ENCODE measurements around the gene VAT1L.
"Not testable (repeated sequence)": the region's sequence is repeated elsewhere in the genome, so short reads cannot be mapped to it uniquely, and the experiment has no call there.

Gene VAT1L

GRCh38 chr16:77971306-77972061 is 183.1 kb downstream of the VAT1L start:
- Histone ChIP-seq H3K36me3 (ENCODE audit: control insufficient read depth, insufficient read depth, low read length) (no peaks in the 10 kb centered on the region; the same call in 1 of the 2 replicates), H3K27ac (ENCODE audit: low read depth, low read length) (peak overlapping the region; percentile 28; the same call in 1 of the 2 replicates), H3K9me3 (ENCODE audit: control insufficient read depth, insufficient read depth, low read depth, low read length) (no peaks in the 10 kb centered on the region), H3K4me3 (ENCODE audit: low read depth, low read length) (no peak overlapping the region), H3K4me1 (ENCODE audit: control insufficient read depth, insufficient read depth, low read length) (peaks cover 34% of the 10 kb centered on the region), H3K9ac (ENCODE audit: low read length) (peak overlapping the region; percentile 81), H3K27me3 (ENCODE audit: control insufficient read depth, insufficient read depth, low read length) (no peaks in the 10 kb centered on the region)

GRCh38 chr16:77972062-77972392 is 183.7 kb downstream of the VAT1L start:
- peak overlapping the region; percentile 81 for H3K9ac ChIP-seq (ENCODE audit: low read length)
- no peak overlapping the region for H3K4me3 ChIP-seq (ENCODE audit: low read depth, low read length)
- H3K9me3 ChIP-seq (ENCODE audit: control insufficient read depth, insufficient read depth, low read depth, low read length): no peaks in the 10 kb centered on the region
- H3K27ac ChIP-seq (ENCODE audit: low read depth, low read length): peak overlapping the region; percentile 28; the same call in 1 of the 2 replicates
- no peaks in the 10 kb centered on the region for H3K27me3 ChIP-seq (ENCODE audit: control insufficient read depth, insufficient read depth, low read length)
- H3K36me3 ChIP-seq (ENCODE audit: control insufficient read depth, insufficient read depth, low read length): peaks cover 4% of the 10 kb centered on the region
- peaks cover 30% of the 10 kb centered on the region for H3K4me1 ChIP-seq (ENCODE audit: control insufficient read depth, insufficient read depth, low read length)

DNA sequence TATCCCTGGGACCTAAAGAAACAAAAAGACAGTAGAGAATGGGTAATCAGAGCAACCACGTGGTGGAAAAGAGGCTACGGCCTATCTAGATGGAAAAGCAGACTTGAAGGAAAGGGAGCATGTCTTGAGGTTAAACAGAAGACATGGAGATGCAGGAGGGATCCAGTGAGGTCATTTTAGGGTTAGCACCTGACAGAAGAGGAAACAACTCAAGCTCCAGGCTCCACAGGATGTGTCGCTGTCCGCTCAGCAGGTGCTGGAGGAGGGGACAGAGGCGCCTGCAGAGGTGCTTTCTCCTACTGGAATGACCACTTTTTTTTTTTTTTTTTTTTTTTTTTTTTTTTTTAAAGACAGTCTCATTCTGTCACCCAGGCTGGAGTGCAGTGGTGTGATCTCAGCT is 186.5 kb downstream of the VAT1L start:
- H3K27me3 ChIP-seq (ENCODE audit: control insufficient read depth, insufficient read depth, low read length): no peaks in the 10 kb centered on the region
- no peak overlapping the region for H3K4me3 ChIP-seq (ENCODE audit: low read depth, low read length)
- peaks cover 28% of the 10 kb centered on the region for H3K36me3 ChIP-seq (ENCODE audit: control insufficient read depth, insufficient read depth, low read length)
- H3K9me3 ChIP-seq (ENCODE audit: control insufficient read depth, insufficient read depth, low read depth, low read length): no peaks in the 10 kb centered on the region
- H3K27ac ChIP-seq (ENCODE audit: low read depth, low read length): no peak overlapping the region
- peaks cover 15% of the 10 kb centered on the region for H3K4me1 ChIP-seq (ENCODE audit: control insufficient read depth, insufficient read depth, low read length)
- H3K9ac ChIP-seq (ENCODE audit: low read length): no peak overlapping the region

- Histone ChIP-seq H3K9me3 (ENCODE audit: control insufficient read depth, insufficient read depth, low read depth, low read length) (no peaks in the 10 kb centered on the region), H3K36me3 (ENCODE audit: control insufficient read depth, insufficient read depth, low read length) (peaks cover 28% of the 10 kb centered on the region), H3K4me3 (ENCODE audit: low read depth, low read length) (no peak overlapping the region), H3K27me3 (ENCODE audit: control insufficient read depth, insufficient read depth, low read length) (no peaks in the 10 kb centered on the region), H3K4me1 (ENCODE audit: control insufficient read depth, insufficient read depth, low read length) (peaks cover 14% of the 10 kb centered on the region), H3K27ac (ENCODE audit: low read depth, low read length) (no peak overlapping the region), H3K9ac (ENCODE audit: low read length) (no peak overlapping the region)
These were observed 187.6 kb downstream of the VAT1L start for GRCh38 chr16:77975942-77976341.

DNA sequence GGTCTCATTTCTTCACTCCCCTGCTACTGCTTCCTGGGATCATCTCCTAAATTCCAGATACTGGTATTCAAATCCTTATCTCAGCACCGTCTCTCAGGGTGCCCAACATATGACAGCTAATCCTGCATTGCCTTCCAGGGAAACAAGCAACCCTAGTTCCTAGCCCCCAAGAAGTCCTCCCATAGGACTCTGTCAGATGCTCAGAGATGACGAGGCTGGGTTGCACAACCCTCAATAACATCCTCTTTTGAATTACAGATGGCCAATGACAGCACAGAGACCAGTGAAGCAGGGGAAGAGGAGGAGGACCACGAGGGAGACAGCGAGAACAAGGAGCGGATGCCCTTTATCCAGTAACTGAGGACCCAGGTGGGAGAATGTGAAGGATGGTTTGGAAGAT is 189.0 kb downstream of the VAT1L start:
- Histone ChIP-seq H3K9ac (ENCODE audit: low read length) (no peak overlapping the region), H3K36me3 (ENCODE audit: control insufficient read depth, insufficient read depth, low read length) (peaks cover 28% of the 10 kb centered on the region), H3K9me3 (ENCODE audit: control insufficient read depth, insufficient read depth, low read depth, low read length) (no peaks in the 10 kb centered on the region), H3K27ac (ENCODE audit: low read depth, low read length) (no peak overlapping the region), H3K27me3 (ENCODE audit: control insufficient read depth, insufficient read depth, low read length) (no peaks in the 10 kb centered on the region), H3K4me1 (ENCODE audit: control insufficient read depth, insufficient read depth, low read length) (0 out of 2 replicates have a peak, but pooled peaks cover 3% of the 10 kb centered on the region), H3K4me3 (ENCODE audit: low read depth, low read length) (no peak overlapping the region)

DNA sequence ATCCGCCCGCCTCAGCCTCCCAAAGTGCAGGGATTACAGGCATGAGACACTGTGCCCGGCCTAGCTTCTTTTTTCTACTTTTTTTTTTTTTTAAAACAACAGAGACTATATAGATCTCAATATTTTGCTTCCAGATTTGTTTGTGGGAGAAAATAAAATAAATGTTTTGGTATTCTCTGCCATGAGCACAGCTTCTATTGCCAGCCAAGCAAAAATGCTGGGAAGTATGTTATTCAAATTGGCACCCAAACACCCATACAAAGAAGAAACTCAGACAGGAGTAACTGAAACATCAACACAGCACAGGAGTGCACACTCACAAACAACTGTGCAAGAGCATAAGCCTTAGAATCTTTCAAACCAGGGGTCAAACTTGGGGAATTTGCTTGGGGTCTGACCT is 196.7 kb downstream of the VAT1L start:
- Histone ChIP-seq H3K4me1 (ENCODE audit: control insufficient read depth, insufficient read depth, low read length) (peaks cover 4% of the 10 kb centered on the region), H3K9me3 (ENCODE audit: control insufficient read depth, insufficient read depth, low read depth, low read length) (no peaks in the 10 kb centered on the region), H3K27me3 (ENCODE audit: control insufficient read depth, insufficient read depth, low read length) (no peaks in the 10 kb centered on the region), H3K4me3 (ENCODE audit: low read depth, low read length) (no peak overlapping the region), H3K36me3 (ENCODE audit: control insufficient read depth, insufficient read depth, low read length) (no peaks in the 10 kb centered on the region), H3K9ac (ENCODE audit: low read length) (no peak overlapping the region), H3K27ac (ENCODE audit: low read depth, low read length) (no peak overlapping the region)

GRCh38 chr16:77986011-77986740 is 197.8 kb downstream of the VAT1L start:
- Histone ChIP-seq H3K9me3 (ENCODE audit: control insufficient read depth, insufficient read depth, low read depth, low read length) (no peaks in the 10 kb centered on the region), H3K4me1 (ENCODE audit: control insufficient read depth, insufficient read depth, low read length) (peaks cover 14% of the 10 kb centered on the region), H3K27me3 (ENCODE audit: control insufficient read depth, insufficient read depth, low read length) (no peaks in the 10 kb centered on the region)

GRCh38 chr16:77987810-77988209 is 199.4 kb downstream of the VAT1L start:
- no peak overlapping the region for H3K9ac ChIP-seq (ENCODE audit: low read length)

More at GRCh38 chr16:77986011-77986740, 197.8 kb downstream of the VAT1L start:
- H3K4me3 ChIP-seq (ENCODE audit: low read depth, low read length): no peak overlapping the region
- no peaks in the 10 kb centered on the region for H3K36me3 ChIP-seq (ENCODE audit: control insufficient read depth, insufficient read depth, low read length)
- no peak overlapping the region for H3K27ac ChIP-seq (ENCODE audit: low read depth, low read length)
- H3K9ac ChIP-seq (ENCODE audit: low read length): no peak overlapping the region

DNA sequence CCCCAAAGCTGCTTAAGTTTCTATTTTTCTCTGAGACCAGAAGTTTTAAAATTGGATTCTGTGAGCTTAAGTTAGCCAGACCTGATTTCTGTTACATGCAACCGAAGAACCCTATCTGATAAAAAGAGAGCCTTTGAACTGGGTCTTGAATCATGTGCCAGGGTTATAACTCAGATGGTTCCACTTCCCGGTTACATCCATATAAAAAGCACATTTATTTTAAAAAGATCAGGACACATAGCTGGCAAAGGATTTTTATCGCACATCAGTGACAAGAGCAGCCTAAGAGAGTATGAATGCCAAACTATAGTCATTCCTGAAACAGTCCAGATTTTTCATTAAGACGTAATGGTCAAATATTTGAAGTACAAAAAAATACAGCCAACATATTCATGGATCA is 201.5 kb downstream of the VAT1L start:
- no peak overlapping the region for H3K4me3 ChIP-seq (ENCODE audit: low read depth, low read length)
- peaks cover 42% of the 10 kb centered on the region for H3K4me1 ChIP-seq (ENCODE audit: control insufficient read depth, insufficient read depth, low read length)
- no peaks in the 10 kb centered on the region for H3K27me3 ChIP-seq (ENCODE audit: control insufficient read depth, insufficient read depth, low read length)
- H3K27ac ChIP-seq (ENCODE audit: low read depth, low read length): peak overlapping the region; percentile 71; the same call in 1 of the 2 replicates
- H3K36me3 ChIP-seq (ENCODE audit: control insufficient read depth, insufficient read depth, low read length): no peaks in the 10 kb centered on the region
- no peak overlapping the region for H3K9ac ChIP-seq (ENCODE audit: low read length)
- H3K9me3 ChIP-seq (ENCODE audit: control insufficient read depth, insufficient read depth, low read depth, low read length): peaks cover 1% of the 10 kb centered on the region; the same call in 1 of the 2 replicates

More at GRCh38 chr16:77987810-77988209, 199.4 kb downstream of the VAT1L start:
- Histone ChIP-seq H3K4me3 (ENCODE audit: low read depth, low read length) (no peak overlapping the region), H3K27me3 (ENCODE audit: control insufficient read depth, insufficient read depth, low read length) (no peaks in the 10 kb centered on the region), H3K36me3 (ENCODE audit: control insufficient read depth, insufficient read depth, low read length) (no peaks in the 10 kb centered on the region), H3K9me3 (ENCODE audit: control insufficient read depth, insufficient read depth, low read depth, low read length) (no peaks in the 10 kb centered on the region), H3K4me1 (ENCODE audit: control insufficient read depth, insufficient read depth, low read length) (peaks cover 27% of the 10 kb centered on the region), H3K27ac (ENCODE audit: low read depth, low read length) (no peak overlapping the region)

DNA sequence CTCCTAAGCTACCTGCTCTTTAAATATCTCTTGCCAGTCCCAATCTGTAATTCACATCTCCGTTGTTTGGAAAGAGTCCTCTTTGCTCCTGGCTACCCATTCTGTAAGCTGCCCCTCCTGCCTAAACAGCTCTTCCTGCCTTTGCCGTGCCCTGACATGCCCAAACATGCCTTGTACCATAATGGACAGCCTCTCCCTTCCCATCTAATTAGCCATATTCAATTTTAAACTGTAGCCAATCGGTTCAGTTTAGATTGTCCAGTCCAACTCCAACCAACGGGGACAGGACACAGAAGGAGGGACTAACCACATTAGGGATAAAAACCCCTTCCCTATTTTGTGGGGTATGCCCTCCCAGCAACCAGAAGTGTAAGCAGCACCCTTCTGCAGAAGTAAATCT is 203.3 kb downstream of the VAT1L start:
- H3K4me1 ChIP-seq (ENCODE audit: control insufficient read depth, insufficient read depth, low read length): peaks cover 42% of the 10 kb centered on the region
- H3K27ac ChIP-seq (ENCODE audit: low read depth, low read length): peak overlapping the region; percentile 99
- H3K27me3 ChIP-seq (ENCODE audit: control insufficient read depth, insufficient read depth, low read length): no peaks in the 10 kb centered on the region
- H3K4me3 ChIP-seq (ENCODE audit: low read depth, low read length): peak overlapping the region; percentile 13; the same call in 1 of the 2 replicates
- no peaks in the 10 kb centered on the region for H3K36me3 ChIP-seq (ENCODE audit: control insufficient read depth, insufficient read depth, low read length)
- H3K9me3 ChIP-seq (ENCODE audit: control insufficient read depth, insufficient read depth, low read depth, low read length): peaks cover 18% of the 10 kb centered on the region
- peak overlapping the region; percentile 86 for H3K9ac ChIP-seq (ENCODE audit: low read length)

GRCh38 chr16:77992381-77992780 is 204.0 kb downstream of the VAT1L start:
- Histone ChIP-seq H3K27ac (ENCODE audit: low read depth, low read length) (peak overlapping the region; percentile 99), H3K9ac (ENCODE audit: low read length) (peak overlapping the region; percentile 90), H3K9me3 (ENCODE audit: control insufficient read depth, insufficient read depth, low read depth, low read length) (peaks cover 23% of the 10 kb centered on the region), H3K4me3 (ENCODE audit: low read depth, low read length) (0 out of 2 replicates have a peak overlapping the region, but pooled peaks have one; percentile 5), H3K4me1 (ENCODE audit: control insufficient read depth, insufficient read depth, low read length) (peaks cover 42% of the 10 kb centered on the region)
- not testable (repeated sequence) for H3K36me3 ChIP-seq (ENCODE audit: control insufficient read depth, insufficient read depth, low read length); H3K27me3 ChIP-seq (ENCODE audit: control insufficient read depth, insufficient read depth, low read length)
